Epithelial cell of proximal tubule (primary cell): ENCODE data around the gene NUP98. TPM values are rescaled to one million over a fixed set of nuclear protein-coding genes. Genes with fewer than 3 reads are reported as not detected.

Source experiments
- DNase-seq: peaks from one replicate; pipeline ENCODE4 v3.0.0-alpha.2; 2011; ENCODE audit warnings: low read depth
- H3K4me3 ChIP-seq: 2 replicates; pipeline ENCODE4 v1.5.1; 2011; ENCODE audit warnings: low read depth, mild to moderate bottlenecking, low read length
- total RNA-seq: library from RNA; depleted of rRNA; stranded (reverse); fragments of >200 nt; gene quantifications from 2 replicates; pipeline ENCODE4 v1.2.3, GENCODE V29; 2015
- TF ChIP-seq, protein P1 (sequence below): conservative IDR thresholded peaks from 2 replicates; pipeline ENCODE4 v1.5.1; 2012; ENCODE audit warnings: low read depth, mild to moderate bottlenecking, low read length

NUP98 gene
- total RNA-seq, 1 donor from 2014 or later: 74.8 TPM

- no peak overlapping the region for H3K4me3 ChIP-seq
- TF ChIP-seq, protein P1, sequence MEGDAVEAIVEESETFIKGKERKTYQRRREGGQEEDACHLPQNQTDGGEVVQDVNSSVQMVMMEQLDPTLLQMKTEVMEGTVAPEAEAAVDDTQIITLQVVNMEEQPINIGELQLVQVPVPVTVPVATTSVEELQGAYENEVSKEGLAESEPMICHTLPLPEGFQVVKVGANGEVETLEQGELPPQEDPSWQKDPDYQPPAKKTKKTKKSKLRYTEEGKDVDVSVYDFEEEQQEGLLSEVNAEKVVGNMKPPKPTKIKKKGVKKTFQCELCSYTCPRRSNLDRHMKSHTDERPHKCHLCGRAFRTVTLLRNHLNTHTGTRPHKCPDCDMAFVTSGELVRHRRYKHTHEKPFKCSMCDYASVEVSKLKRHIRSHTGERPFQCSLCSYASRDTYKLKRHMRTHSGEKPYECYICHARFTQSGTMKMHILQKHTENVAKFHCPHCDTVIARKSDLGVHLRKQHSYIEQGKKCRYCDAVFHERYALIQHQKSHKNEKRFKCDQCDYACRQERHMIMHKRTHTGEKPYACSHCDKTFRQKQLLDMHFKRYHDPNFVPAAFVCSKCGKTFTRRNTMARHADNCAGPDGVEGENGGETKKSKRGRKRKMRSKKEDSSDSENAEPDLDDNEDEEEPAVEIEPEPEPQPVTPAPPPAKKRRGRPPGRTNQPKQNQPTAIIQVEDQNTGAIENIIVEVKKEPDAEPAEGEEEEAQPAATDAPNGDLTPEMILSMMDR: no peak
- no peak for DNase-seq
Observed at GRCh38 chr11:3686751-3687150, 110.6 kb downstream of the NUP98 start.

GRCh38 chr11:3685923-3686322 lies 111.4 kb downstream of the NUP98 start:
- no peak for DNase-seq
- TF ChIP-seq, protein P1: no peak
- no peak overlapping the region for H3K4me3 ChIP-seq

DNA sequence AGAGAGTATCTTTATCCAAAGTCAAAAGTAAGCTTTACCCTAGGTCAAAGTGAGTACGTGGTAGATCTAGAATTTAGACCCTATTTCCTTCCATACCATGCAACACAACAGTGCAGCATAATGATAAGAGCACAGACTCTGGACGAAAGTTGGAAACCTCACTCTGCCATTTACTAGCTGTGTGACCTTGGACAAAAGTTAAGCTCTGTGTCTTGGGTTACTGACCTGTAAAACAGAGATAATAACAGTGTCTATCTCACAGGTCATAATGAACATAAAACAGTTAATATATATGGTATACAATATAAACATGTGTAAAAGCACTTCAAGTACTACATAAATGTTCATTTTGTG lies 112.6 kb downstream of the NUP98 start:
- H3K4me3 ChIP-seq: no peak overlapping the region
- DNase-seq: no peak
- TF ChIP-seq, protein P1: no peak

DNA sequence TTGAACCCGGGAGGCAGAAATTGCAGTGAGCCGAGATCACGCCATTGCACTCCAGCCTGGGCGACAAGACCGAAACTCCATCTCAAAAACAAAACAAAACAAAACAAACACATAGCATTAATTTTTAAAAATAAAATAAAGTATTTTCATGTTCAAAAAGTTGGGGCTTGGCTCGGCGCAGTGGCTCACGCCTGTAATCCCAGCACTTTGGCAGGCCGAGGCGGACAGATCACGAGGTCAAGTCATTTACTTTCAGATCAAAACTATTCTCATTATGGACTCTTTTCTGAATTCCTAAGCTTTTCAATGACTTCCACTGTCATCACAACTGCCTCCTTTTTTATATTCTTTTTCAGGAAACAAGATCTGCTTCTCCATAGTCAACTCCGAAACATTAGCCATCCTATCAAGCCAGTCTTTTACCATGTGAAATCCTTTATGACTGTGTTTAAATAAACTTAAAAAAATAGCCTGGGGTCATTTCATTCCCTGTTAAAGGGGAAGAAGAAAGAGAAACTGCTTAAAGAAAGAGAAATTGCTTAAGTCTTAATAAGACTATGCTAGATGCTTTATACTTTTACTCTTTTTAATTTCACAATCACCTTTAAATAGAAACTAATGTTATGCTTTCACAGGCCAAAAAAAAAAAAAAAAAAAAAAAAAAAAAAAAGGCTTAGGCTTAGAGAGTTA lies 113.1 kb downstream of the NUP98 start:
- DNase-seq: no peak
- TF ChIP-seq, protein P1: no peak

DNA sequence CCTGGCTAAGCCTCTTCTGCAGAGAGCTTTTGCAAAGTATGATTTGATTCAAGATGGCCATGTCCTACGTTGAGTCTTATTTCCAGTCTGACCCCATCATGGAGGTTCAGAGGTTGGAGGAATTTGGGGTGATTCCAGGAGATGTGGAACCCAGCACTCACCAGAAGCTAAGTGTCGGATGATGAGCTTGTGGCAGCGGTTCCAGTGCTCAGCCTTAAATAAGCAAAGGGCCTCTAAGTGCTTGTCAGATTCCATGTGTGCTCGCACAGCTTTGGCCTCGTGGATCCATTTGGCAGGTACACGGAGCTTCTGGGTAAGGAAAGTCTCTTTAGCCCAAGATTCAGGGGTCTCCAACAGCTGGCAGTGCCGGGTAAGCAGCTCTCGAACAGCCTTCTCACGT lies 114.3 kb downstream of the NUP98 start:
- TF ChIP-seq, protein P1: no peak
- H3K4me3 ChIP-seq: no peak overlapping the region
- DNase-seq: no peak

More for the DNA sequence above, 113.1 kb downstream of the NUP98 start:
- H3K4me3 ChIP-seq: no peak overlapping the region

GRCh38 chr11:3679077-3679476 lies 118.3 kb downstream of the NUP98 start:
- no peak for DNase-seq
- TF ChIP-seq, protein P1: no peak
- H3K4me3 ChIP-seq: no peak overlapping the region

- H3K4me3 ChIP-seq: no peak overlapping the region
- TF ChIP-seq, protein P1: no peak
- no peak for DNase-seq
Observed at GRCh38 chr11:3675971-3676370, 121.4 kb downstream of the NUP98 start.
